ENCODE data around the gene ELF2. TPM values are rescaled to one million over a fixed set of nuclear protein-coding genes. Genes with fewer than 3 reads are reported as not detected.
"Not testable (repeated sequence)": the region's sequence is repeated elsewhere in the genome, so short reads cannot be mapped to it uniquely, and the experiment has no call there.

ELF2 gene
- total RNA-seq, 1 donor from 2014 or later, result 44.4 TPM

- no peak overlapping the region for H3K27ac ChIP-seq
- TF ChIP-seq POLR2AphosphoS5 (IDR thresholded peaks at IDR 0.05; ENCODE audit: insufficient read depth in 1 of 2, low read depth in 1 of 2), result no peak
- no peak for TF ChIP-seq CTCF (IDR thresholded peaks at IDR 0.05)
- no peak for TF ChIP-seq POLR2A (IDR thresholded peaks at IDR 0.05)
These were observed 149.2 kb downstream of the ELF2 start for GRCh38 chr4:139027776-139028175.

GRCh38 chr4:139025841-139026240 lies 151.2 kb downstream of the ELF2 start:
- no peaks in the 10 kb centered on the region for H3K36me3 ChIP-seq
- H3K27me3 ChIP-seq, result no peaks in the 10 kb centered on the region
- no peaks in the 10 kb centered on the region for H3K9me3 ChIP-seq
- intact Hi-C loops (cut with DNase I), result no loop called here
- no peak overlapping the region for H3K4me3 ChIP-seq
- no peaks in the 10 kb centered on the region for H3K4me1 ChIP-seq
- H3K27ac ChIP-seq, result no peak overlapping the region
- no peak for TF ChIP-seq POLR2A (IDR thresholded peaks at IDR 0.05)
- no peak for TF ChIP-seq CTCF (IDR thresholded peaks at IDR 0.05)
- TF ChIP-seq POLR2AphosphoS5 (IDR thresholded peaks at IDR 0.05; ENCODE audit: insufficient read depth in 1 of 2, low read depth in 1 of 2), result no peak
- DNase-seq (ENCODE audit: extremely low spot score in 2 of 2), result no peak

More at GRCh38 chr4:139027776-139028175, 149.2 kb downstream of the ELF2 start:
- no peaks in the 10 kb centered on the region for H3K27me3 ChIP-seq
- H3K9me3 ChIP-seq, result no peaks in the 10 kb centered on the region
- H3K4me3 ChIP-seq, result no peak overlapping the region
- H3K36me3 ChIP-seq, result no peaks in the 10 kb centered on the region
- intact Hi-C loops (cut with DNase I), result no loop called here
- no peaks in the 10 kb centered on the region for H3K4me1 ChIP-seq
- DNase-seq (ENCODE audit: extremely low spot score in 2 of 2), result no peak

- no peaks in the 10 kb centered on the region for H3K27me3 ChIP-seq
- intact Hi-C loops (cut with DNase I), result no loop called here
These were observed 152.3 kb downstream of the ELF2 start for GRCh38 chr4:139024686-139025085.

GRCh38 chr4:139022835-139023234 lies 154.2 kb downstream of the ELF2 start:
- intact Hi-C loops (cut with DNase I), result no loop called here
- TF ChIP-seq POLR2AphosphoS5 (IDR thresholded peaks at IDR 0.05; ENCODE audit: insufficient read depth in 1 of 2, low read depth in 1 of 2) (no peak), POLR2A (IDR thresholded peaks at IDR 0.05) (no peak), CTCF (IDR thresholded peaks at IDR 0.05) (no peak)
- Histone ChIP-seq H3K4me3 (no peak overlapping the region), H3K27ac (no peak overlapping the region), H3K9me3 (no peaks in the 10 kb centered on the region), H3K36me3 (no peaks in the 10 kb centered on the region), H3K4me1 (peaks cover 8% of the 10 kb centered on the region), H3K27me3 (no peaks in the 10 kb centered on the region)
- no peak for DNase-seq (ENCODE audit: extremely low spot score in 2 of 2)

More at GRCh38 chr4:139024686-139025085, 152.3 kb downstream of the ELF2 start:
- no peak overlapping the region for H3K27ac ChIP-seq
- TF ChIP-seq CTCF (IDR thresholded peaks at IDR 0.05) (no peak), POLR2A (IDR thresholded peaks at IDR 0.05) (no peak), POLR2AphosphoS5 (IDR thresholded peaks at IDR 0.05; ENCODE audit: insufficient read depth in 1 of 2, low read depth in 1 of 2) (no peak)
- no peak overlapping the region for H3K4me3 ChIP-seq
- no peaks in the 10 kb centered on the region for H3K36me3 ChIP-seq
- DNase-seq (ENCODE audit: extremely low spot score in 2 of 2), result no peak
- no peaks in the 10 kb centered on the region for H3K9me3 ChIP-seq
- peaks cover 8% of the 10 kb centered on the region for H3K4me1 ChIP-seq

- H3K36me3 ChIP-seq; H3K27me3 ChIP-seq; intact Hi-C loops (cut with DNase I); H3K4me1 ChIP-seq; DNase-seq (ENCODE audit: extremely low spot score in 2 of 2); H3K27ac ChIP-seq; H3K9me3 ChIP-seq; H3K4me3 ChIP-seq: not testable (repeated sequence)
These were observed 155.9 kb downstream of the ELF2 start for GRCh38 chr4:139021071-139021470.

GRCh38 chr4:139020384-139020783 lies 156.6 kb downstream of the ELF2 start:
- H3K27me3 ChIP-seq, result no peaks in the 10 kb centered on the region
- H3K36me3 ChIP-seq, result no peaks in the 10 kb centered on the region
- H3K4me3 ChIP-seq, result no peak overlapping the region
- no peaks in the 10 kb centered on the region for H3K9me3 ChIP-seq
- no peak for TF ChIP-seq CTCF (IDR thresholded peaks at IDR 0.05)
- no peak for TF ChIP-seq POLR2A (IDR thresholded peaks at IDR 0.05)
- TF ChIP-seq POLR2AphosphoS5 (IDR thresholded peaks at IDR 0.05; ENCODE audit: insufficient read depth in 1 of 2, low read depth in 1 of 2), result no peak
- DNase-seq (ENCODE audit: extremely low spot score in 2 of 2), result no peak
- peaks cover 8% of the 10 kb centered on the region for H3K4me1 ChIP-seq
- intact Hi-C loops (cut with DNase I), result no loop called here
- no peak overlapping the region for H3K27ac ChIP-seq

All from vagina (tissue), 2 donors.